Activated naive CD4-positive, alpha-beta T cell treated with anti-CD3 and anti-CD28 coated beads, Interleukin-2, amount 10 ng/mL, durations not matched to agents 7 days and 5 days (primary cell): ENCODE measurements around the gene NRG2.

Experiments
- CTCF ChIA-PET: fragments of 350-600 bp; sonication (Branson Sonifier 250); formaldehyde crosslinking; loops from one replicate; lab custom pipeline; 2021; ENCODE audit warnings: antibody characterized with exemption; lab: Charles Lee
- DNase-seq: peaks from one replicate; pipeline ENCODE4 v3.0.0-alpha.2; 2020
- H3K27ac Mint-ChIP-seq: one replicate; pipeline ENCODE4 v1.8.0; 2021; ENCODE audit warnings: mild to moderate bottlenecking, moderate library complexity, mixed read lengths
- H3K27me3 Mint-ChIP-seq: one replicate; pipeline ENCODE4 v1.8.0; 2021; ENCODE audit warnings: mild to moderate bottlenecking, mixed read lengths
- H3K36me3 Mint-ChIP-seq: one replicate; pipeline ENCODE4 v1.8.0; 2021; ENCODE audit warnings: mixed read lengths
- H3K4me1 Mint-ChIP-seq: one replicate; pipeline ENCODE4 v1.8.0; 2021; ENCODE audit warnings: mixed read lengths
- H3K4me3 Mint-ChIP-seq: one replicate; pipeline ENCODE4 v1.8.0; 2021; ENCODE audit warnings: mild to moderate bottlenecking, moderate library complexity, mixed read lengths
- H3K9me3 Mint-ChIP-seq: one replicate; pipeline ENCODE4 v1.8.0; 2021; ENCODE audit warnings: mixed read lengths

Gene NRG2

DNA sequence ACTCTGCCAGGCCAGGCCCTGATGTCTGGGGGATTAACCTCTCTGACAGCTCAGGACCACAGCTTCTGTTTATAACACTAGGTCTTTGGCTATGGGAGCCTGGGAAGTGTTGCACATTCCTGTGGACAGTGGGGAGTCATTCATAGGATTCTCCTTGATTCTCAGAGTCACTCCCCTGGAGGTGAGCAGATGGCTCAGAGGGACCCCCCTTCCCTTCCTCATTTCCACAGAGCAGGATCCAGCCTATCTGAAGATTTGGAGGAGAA, 60.2 kb downstream of the NRG2 start:
- CTCF ChIA-PET, result interaction anchor here (1.1 to 4.0 kb wide), 2 partner anchors 14 to 196 kb away, joined by 3 to 29 read pairs; no protein-coding TSS in a partner anchor
- Mint-ChIP-seq H3K36me3 (no peaks in the 10 kb centered on the region), H3K27ac (no peak overlapping the region), H3K4me1 (no peaks in the 10 kb centered on the region), H3K4me3 (no peak overlapping the region), H3K27me3 (peaks cover 47% of the 10 kb centered on the region), H3K9me3 (no peaks in the 10 kb centered on the region)
- no peak for DNase-seq

DNA sequence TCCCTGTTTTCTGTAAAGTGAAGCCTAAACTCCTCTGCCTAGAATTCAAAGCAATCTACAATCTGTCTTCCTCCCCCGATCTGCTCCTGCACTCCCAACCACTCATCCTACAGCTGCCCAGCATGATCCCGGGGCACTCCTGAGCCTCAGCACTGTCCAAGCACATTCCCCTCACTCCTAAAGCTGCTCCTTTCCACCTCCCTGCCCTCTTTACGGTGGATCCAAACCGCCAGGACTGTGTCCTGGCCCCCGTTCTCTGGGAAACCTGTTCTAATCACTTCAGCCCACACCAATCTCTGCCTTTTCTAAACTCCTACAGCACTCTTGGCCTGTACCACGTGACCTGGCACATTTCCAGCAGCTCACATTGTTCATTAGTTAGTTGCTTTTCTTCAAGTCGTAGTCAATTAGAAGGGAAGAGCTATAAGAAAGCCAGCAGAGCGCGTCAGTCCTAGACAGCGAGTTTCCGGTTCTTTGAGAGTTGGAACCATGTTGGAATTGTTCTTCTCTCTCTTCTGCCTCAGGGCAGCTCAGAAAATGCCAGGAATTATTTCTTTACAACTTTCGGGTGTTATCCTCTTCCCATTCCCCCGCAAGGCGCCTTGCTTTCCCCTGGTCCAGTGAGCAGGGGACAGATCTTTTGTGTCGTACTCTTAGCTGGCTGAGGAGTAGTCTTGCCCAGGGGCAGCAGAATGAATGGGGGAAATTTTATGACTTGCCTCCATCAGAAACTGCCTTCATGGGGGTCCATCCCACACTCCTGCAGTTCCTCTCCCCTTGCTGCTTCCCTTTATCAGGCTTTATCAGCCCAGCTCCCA, 60.7 kb downstream of the NRG2 start:
- no peak overlapping the region for H3K4me3 Mint-ChIP-seq
- peaks cover 47% of the 10 kb centered on the region for H3K27me3 Mint-ChIP-seq
- H3K36me3 Mint-ChIP-seq, result no peaks in the 10 kb centered on the region
- H3K4me1 Mint-ChIP-seq, result no peaks in the 10 kb centered on the region
- no peak for DNase-seq
- CTCF ChIA-PET, result interaction anchor here (1.1 to 4.0 kb wide), 3 partner anchors 9 to 195 kb away, joined by 3 to 29 read pairs (median 3); no protein-coding TSS in a partner anchor
- H3K9me3 Mint-ChIP-seq, result no peaks in the 10 kb centered on the region
- H3K27ac Mint-ChIP-seq, result no peak overlapping the region

DNA sequence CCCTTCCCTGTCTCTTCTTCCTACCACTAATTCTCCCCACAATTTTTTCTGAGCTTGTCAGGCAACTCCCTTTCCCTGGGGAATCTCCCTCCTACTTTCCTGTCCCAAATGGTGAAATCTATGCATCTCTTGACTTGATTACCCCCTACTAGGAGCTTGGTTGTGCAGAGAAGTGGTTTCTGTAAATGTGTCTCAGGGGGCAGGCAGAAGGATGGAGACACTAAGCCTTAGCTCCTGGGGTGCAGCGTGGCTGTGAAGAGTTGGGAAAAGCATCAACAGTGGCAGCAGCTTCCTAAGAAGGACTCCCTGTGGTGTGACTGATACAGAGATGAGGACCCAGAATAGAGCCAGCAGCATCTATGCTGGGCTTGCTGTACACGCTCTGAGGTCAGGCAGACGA, 62.3 kb downstream of the NRG2 start:
- Mint-ChIP-seq H3K4me3 (no peak overlapping the region), H3K4me1 (no peaks in the 10 kb centered on the region), H3K27ac (no peak overlapping the region), H3K36me3 (no peaks in the 10 kb centered on the region), H3K27me3 (peaks cover 53% of the 10 kb centered on the region), H3K9me3 (no peaks in the 10 kb centered on the region)
- DNase-seq, result no peak
- CTCF ChIA-PET, result interaction anchor here (4.0 kb wide), 1 partner anchor 12 kb away, joined by 29 read pairs; no protein-coding TSS in a partner anchor

DNA sequence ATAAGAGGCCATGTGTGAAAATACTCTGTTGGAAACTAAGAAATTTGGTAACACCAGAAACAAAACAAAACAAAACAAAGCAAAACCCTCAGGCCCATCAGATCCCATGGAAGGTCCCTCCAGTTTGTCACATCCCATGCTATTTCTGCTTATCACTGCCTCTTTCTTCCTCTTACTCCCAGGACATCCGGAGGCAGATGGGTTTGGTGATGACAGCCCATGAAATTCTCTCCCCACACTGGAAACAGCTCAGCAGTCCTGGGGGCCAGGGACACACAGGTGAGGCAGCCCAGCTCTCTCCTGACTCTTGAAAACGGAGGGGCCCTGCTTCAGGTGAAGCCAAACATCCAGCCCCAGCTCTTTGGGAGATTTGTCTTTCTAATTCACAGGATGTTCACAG, 63.2 kb downstream of the NRG2 start:
- no peak overlapping the region for H3K27ac Mint-ChIP-seq
- H3K27me3 Mint-ChIP-seq, result peaks cover 54% of the 10 kb centered on the region
- H3K36me3 Mint-ChIP-seq, result no peaks in the 10 kb centered on the region
- H3K9me3 Mint-ChIP-seq, result no peaks in the 10 kb centered on the region
- no peak for DNase-seq
- CTCF ChIA-PET, result interaction anchor here (0.7 to 4.0 kb wide), 2 partner anchors 11 to 187 kb away, joined by 3 to 29 read pairs; no protein-coding TSS in a partner anchor
- no peak overlapping the region for H3K4me3 Mint-ChIP-seq
- no peaks in the 10 kb centered on the region for H3K4me1 Mint-ChIP-seq

DNA sequence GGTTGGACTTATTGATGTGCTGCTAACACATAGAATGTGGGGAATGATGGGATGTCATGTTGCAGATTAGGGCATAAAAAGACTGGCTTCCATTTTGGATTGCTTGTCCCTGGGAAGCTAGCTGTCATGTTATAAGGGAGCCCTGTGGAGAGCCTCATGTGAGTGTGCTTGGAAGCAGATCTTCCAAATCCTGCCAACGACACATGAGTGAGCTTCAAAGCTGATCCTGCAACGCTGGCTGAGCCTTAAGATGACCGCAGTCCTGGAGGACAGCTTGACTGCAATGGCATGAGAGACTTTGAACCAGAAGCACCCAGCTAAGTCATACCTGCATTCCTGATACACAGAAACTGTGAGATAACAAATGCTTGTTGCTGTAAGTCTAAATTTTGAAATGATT, 63.6 kb downstream of the NRG2 start:
- no peaks in the 10 kb centered on the region for H3K9me3 Mint-ChIP-seq
- CTCF ChIA-PET, result interaction anchor here (0.7 to 4.0 kb wide), 2 partner anchors 10 to 186 kb away, joined by 3 to 29 read pairs; no protein-coding TSS in a partner anchor

DNA sequence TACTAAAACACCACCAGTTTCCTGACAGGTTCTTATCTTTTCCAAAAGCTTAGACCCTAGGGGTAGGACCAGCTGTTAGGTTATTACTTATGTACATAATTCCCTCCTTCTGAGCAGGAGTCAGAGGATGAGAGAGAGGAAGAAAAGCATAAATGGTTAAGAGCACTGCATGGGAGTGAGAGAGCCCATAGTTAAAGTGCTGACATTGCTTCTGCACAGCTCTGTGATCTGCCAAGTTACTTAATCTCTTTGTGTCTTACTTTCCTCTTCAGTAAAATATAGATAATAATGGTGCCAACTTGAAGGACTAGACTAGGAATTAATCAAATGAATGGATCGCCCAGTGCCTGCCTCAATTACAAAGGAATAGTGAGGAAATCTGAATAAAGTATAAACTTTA, 66.4 kb downstream of the NRG2 start:
- no peaks in the 10 kb centered on the region for H3K9me3 Mint-ChIP-seq
- no peak overlapping the region for H3K27ac Mint-ChIP-seq
- H3K36me3 Mint-ChIP-seq, result no peaks in the 10 kb centered on the region
- no peak overlapping the region for H3K4me3 Mint-ChIP-seq
- no peaks in the 10 kb centered on the region for H3K4me1 Mint-ChIP-seq
- DNase-seq, result no peak
- CTCF ChIA-PET, result interaction anchor here (1.4 kb wide), 1 partner anchor 8 kb away, joined by 5 read pairs; no protein-coding TSS in a partner anchor
- H3K27me3 Mint-ChIP-seq, result peaks cover 45% of the 10 kb centered on the region

More for the DNA sequence above, 63.6 kb downstream of the NRG2 start:
- no peaks in the 10 kb centered on the region for H3K36me3 Mint-ChIP-seq
- H3K4me1 Mint-ChIP-seq, result no peaks in the 10 kb centered on the region
- H3K4me3 Mint-ChIP-seq, result no peak overlapping the region
- H3K27me3 Mint-ChIP-seq, result peaks cover 56% of the 10 kb centered on the region
- no peak for DNase-seq
- H3K27ac Mint-ChIP-seq, result no peak overlapping the region

DNA sequence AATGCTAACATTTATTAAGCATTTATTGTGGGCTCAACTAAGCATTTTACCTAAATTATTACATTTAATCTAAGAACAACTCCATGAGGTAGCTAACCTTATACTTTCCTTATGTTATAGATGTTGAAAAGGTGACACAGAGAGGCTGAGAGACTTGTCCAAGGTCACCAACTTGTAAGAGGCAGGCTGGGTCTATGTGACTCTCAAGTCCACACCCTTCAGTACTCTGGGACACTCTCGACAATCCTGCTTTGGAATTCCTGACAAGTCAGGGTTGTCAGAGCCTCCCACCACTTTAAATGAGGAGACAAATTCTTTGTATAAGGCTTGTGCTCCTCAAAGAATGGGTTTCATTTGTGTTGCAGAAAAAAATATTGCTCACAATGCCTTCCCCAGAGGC, 67.2 kb downstream of the NRG2 start:
- Mint-ChIP-seq H3K4me3 (no peak overlapping the region), H3K9me3 (no peaks in the 10 kb centered on the region), H3K4me1 (no peaks in the 10 kb centered on the region), H3K36me3 (no peaks in the 10 kb centered on the region), H3K27ac (no peak overlapping the region), H3K27me3 (peaks cover 42% of the 10 kb centered on the region)
- CTCF ChIA-PET, result no interaction called here
- no peak for DNase-seq

DNA sequence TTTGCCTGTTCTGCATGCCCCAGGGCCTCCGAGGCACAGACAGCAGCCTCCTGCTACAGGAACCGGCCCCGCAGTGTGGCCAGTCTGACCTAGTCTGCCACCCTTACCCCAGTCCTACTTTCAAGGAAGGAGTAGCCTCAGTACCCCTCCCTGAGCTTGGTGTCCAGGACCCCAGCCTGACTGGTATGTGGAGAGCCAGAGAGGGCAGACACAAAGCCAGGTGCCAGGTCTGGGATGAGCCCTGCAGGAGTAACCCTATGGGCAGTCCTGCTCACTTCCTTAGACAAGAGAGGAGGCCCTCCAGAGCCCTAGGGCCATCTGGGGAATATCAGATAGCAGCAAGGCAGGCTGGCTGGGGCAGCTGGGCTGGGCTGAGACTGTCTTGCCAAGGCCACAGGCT, 67.8 kb downstream of the NRG2 start:
- CTCF ChIA-PET, result no interaction called here
- no peak for DNase-seq
- Mint-ChIP-seq H3K9me3 (no peaks in the 10 kb centered on the region), H3K36me3 (no peaks in the 10 kb centered on the region), H3K4me3 (no peak overlapping the region), H3K4me1 (no peaks in the 10 kb centered on the region), H3K27me3 (peaks cover 42% of the 10 kb centered on the region), H3K27ac (no peak overlapping the region)

DNA sequence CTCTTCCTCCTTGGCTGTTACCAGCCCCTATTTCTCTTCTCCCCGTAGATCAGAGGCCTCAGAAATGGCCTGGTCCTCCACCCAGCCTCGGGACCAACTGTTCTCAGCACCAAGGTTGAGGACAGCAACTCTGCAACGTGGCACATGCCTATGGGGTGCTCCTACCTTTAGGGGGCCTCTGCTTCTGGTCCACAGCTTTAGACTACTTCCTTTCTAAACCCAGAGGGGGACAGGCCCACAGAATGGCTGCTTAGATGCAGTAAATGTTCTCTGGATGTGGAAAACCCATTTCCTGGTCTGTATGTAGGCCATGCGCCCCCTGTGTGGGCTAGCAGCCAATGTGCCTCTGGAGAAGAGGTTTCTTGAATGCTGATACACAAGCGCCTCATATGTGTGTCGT, 68.4 kb downstream of the NRG2 start:
- DNase-seq, result no peak
- no peaks in the 10 kb centered on the region for H3K9me3 Mint-ChIP-seq
- H3K4me3 Mint-ChIP-seq, result no peak overlapping the region
- H3K27me3 Mint-ChIP-seq, result peaks cover 45% of the 10 kb centered on the region
- H3K27ac Mint-ChIP-seq, result no peak overlapping the region
- CTCF ChIA-PET, result no interaction called here
- no peaks in the 10 kb centered on the region for H3K36me3 Mint-ChIP-seq
- no peaks in the 10 kb centered on the region for H3K4me1 Mint-ChIP-seq

DNA sequence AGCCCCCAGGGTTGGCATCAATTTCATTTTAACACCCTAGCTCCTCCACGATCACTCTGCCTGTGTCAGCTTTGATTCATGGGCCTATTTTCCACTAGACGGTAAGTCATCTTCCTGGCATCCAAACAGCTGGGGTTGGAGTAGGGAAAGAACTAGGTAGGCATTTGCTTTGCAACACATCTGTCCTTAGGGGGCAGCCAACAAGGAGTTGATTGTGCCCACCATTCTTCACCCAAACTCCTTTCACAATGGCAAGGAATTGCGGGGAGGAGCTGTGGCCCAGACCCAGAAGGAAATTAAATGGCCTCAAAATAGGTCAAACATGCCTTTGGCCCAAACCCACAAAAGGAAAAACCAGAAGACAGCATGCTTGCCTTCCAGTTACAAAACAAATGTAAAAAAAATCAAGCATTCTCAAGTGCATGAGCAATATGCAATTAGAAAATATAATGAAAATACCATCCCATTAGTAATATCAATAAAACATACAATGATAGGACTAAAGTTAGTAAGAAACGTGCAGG, 71.8 kb downstream of the NRG2 start:
- Mint-ChIP-seq H3K9me3 (no peaks in the 10 kb centered on the region), H3K27ac (no peak overlapping the region), H3K27me3 (peaks cover 60% of the 10 kb centered on the region), H3K36me3 (no peaks in the 10 kb centered on the region), H3K4me3 (no peak overlapping the region), H3K4me1 (no peaks in the 10 kb centered on the region)
- CTCF ChIA-PET, result interaction anchor here (0.9 to 6.0 kb wide), 6 partner anchors 14 to 195 kb away, joined by 3 to 119 read pairs (median 18); no protein-coding TSS in a partner anchor
- DNase-seq, result no peak

DNA sequence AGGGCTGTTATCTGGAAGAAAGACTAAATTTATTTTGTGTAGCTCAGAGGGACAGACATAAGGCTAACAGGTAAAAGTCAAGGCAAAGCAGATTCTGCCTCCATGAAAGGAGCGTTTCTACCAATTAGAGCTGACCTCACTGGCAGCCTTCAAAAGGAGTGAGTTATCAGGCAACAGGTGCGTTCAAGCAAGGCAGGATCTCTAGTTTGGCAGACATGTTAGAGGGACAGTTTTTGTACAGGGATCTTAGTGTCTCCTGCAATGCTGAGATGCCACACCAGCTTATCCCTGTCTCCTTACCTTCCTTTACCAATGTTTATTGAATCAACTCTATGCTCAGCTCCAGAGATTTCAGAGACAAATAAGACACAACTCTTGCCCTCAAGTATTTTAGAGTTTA, 73.8 kb downstream of the NRG2 start:
- DNase-seq, result no peak
- Mint-ChIP-seq H3K4me3 (no peak overlapping the region), H3K27me3 (peaks cover 55% of the 10 kb centered on the region), H3K9me3 (no peaks in the 10 kb centered on the region), H3K4me1 (no peaks in the 10 kb centered on the region), H3K27ac (no peak overlapping the region), H3K36me3 (no peaks in the 10 kb centered on the region)
- CTCF ChIA-PET, result interaction anchor here (0.7 to 6.0 kb wide), 42 partner anchors 8 to 1177 kb away, joined by 3 to 119 read pairs (median 5); no protein-coding TSS in a partner anchor

DNA sequence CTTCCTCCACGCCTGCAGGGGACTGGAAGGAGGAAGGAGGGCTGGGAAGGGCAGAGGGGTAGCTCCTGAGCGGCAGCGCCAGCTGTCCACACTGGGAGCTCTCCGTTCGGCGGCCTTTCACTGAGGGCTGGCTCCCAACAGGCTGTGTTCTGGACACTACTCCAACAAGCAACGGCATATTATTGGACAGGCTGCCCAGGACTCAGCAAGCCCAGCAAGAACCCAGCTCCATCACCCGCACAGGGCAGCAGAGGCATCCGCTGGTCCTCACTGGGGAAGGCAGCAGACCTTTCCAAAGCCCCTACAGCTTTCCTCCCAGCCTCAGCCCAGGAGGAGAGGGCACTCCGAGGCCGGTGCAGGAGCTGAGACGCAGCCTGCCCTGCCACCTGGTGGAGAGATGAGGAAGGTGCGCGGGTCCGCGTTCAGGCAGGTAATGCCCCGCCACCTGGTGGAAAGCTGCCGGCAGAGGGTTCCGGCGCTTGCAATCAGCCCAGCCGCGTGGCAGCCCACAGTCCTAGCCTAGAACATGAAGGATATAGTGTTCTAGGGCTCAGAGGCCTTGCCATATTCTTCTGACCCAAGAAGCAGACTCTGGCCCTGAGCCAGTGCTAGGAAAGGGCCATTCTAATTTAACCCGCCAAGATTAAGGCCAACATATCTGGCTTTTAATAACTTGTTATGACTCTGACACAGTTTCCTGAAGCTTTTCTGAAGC, 74.4 kb downstream of the NRG2 start:
- Mint-ChIP-seq H3K27me3 (peaks cover 51% of the 10 kb centered on the region), H3K4me3 (no peak overlapping the region), H3K4me1 (no peaks in the 10 kb centered on the region), H3K27ac (no peak overlapping the region), H3K36me3 (no peaks in the 10 kb centered on the region), H3K9me3 (no peaks in the 10 kb centered on the region)
- CTCF ChIA-PET, result interaction anchor here (0.7 to 6.0 kb wide), 47 partner anchors 9 to 1176 kb away, joined by 3 to 119 read pairs (median 5); no protein-coding TSS in a partner anchor
- peak; percentile 91 for DNase-seq

DNA sequence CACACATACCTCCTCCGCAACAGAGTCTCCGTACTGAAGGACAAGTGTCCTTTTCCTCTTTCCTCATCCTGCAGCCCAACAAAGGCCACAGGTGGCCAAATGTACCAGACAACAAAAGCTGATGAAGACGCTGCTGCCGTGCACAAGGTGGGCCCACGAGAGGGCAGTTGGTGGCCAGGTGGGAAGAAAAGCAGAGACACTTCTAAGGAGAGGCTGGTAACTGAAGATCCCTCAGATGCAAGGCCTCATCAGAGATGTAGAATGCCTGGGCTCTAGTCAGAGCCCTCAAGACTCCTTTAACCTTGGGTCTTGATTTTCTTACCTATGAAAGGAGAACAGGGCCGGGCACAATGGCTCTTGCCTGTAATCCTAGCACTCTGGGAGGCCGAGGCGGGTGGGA, 75.7 kb downstream of the NRG2 start:
- Mint-ChIP-seq H3K27me3 (peaks cover 51% of the 10 kb centered on the region), H3K9me3 (no peaks in the 10 kb centered on the region), H3K4me1 (no peaks in the 10 kb centered on the region), H3K27ac (no peak overlapping the region), H3K36me3 (no peaks in the 10 kb centered on the region), H3K4me3 (no peak overlapping the region)
- CTCF ChIA-PET, result interaction anchor here (1.2 to 6.0 kb wide), 10 partner anchors 10 to 191 kb away, joined by 3 to 119 read pairs (median 11); no protein-coding TSS in a partner anchor
- DNase-seq, result no peak

DNA sequence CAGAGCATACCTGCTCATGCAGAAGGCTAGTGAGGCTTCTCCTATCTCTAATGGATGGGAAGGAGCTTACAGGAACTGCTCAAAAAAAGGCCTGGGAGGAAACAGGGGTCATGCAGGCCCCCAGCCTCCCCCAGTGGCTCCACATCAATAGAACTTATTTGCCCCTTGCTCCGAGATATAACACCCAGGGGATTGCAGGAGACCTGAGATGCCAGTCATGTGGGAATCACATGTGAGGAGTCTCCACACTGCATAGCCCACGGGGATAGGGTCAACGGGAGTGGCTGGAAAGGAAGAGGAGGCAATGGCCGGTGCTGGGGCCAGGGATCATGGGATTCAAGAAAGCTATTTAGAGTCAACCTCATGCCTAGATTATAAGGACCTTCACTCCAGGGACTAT, 76.2 kb downstream of the NRG2 start:
- no peak for DNase-seq
- Mint-ChIP-seq H3K27ac (no peak overlapping the region), H3K4me3 (no peak overlapping the region), H3K9me3 (no peaks in the 10 kb centered on the region), H3K36me3 (no peaks in the 10 kb centered on the region), H3K4me1 (no peaks in the 10 kb centered on the region), H3K27me3 (peaks cover 54% of the 10 kb centered on the region)
- CTCF ChIA-PET, result interaction anchor here (1.1 to 6.0 kb wide), 6 partner anchors 9 to 181 kb away, joined by 3 to 119 read pairs (median 4); no protein-coding TSS in a partner anchor
